IMR-90 (cell line): ENCODE measurements around the gene USP31. TPM values are rescaled to one million over a fixed set of nuclear protein-coding genes. Genes with fewer than 3 reads are reported as not detected.

ENCODE experiments used
- ATAC-seq: fragments of 200-7000 bp; cut with Tn5 transposase; 2 replicates; pipeline ENCODE4 v1.9.1; 2020; ENCODE audit warnings: low read depth, mild to moderate bottlenecking, moderate library complexity
- BruUV-seq: library from RNA; stranded (reverse); fragments of 400-500 nt; replicated peaks from 2 replicates; lab custom pipeline; 2021; lab: Mats Ljungman, UMichigan
- CTCF ChIA-PET: fragments of 300-600 bp; formaldehyde crosslinking; extraction: SDS; loops from one replicate; lab custom pipeline; 2021; ENCODE audit warnings: antibody characterized with exemption; lab: Yijun Ruan, JAX
- POLR2A ChIA-PET: fragments of 300-600 bp; sonication (Branson Sonifier 250); formaldehyde crosslinking; loops from one replicate; lab custom pipeline; 2022; ENCODE audit warnings: antibody characterized with exemption; ENCODE audit not compliant: unreplicated experiment; lab: Charles Lee
- DNase-seq: peaks from one replicate; pipeline ENCODE4 v3.0.0; 2013
- H2AFZ ChIP-seq: replicated peaks from 2 replicates; pipeline ENCODE3; 2013; ENCODE audit warnings: low read length, mild to moderate bottlenecking; ENCODE audit not compliant: poor library complexity
- H2AK5ac ChIP-seq: 2 replicates; pipeline ENCODE4 v1.6.1; 2013; ENCODE audit warnings: low read depth, low read length, inconsistent platforms
- H2AK9ac ChIP-seq: replicated peaks from 2 replicates; pipeline ENCODE3; 2013; ENCODE audit warnings: mild to moderate bottlenecking, low read depth, low read length, moderate library complexity; ENCODE audit not compliant: poor library complexity
- H2BK120ac ChIP-seq: 2 replicates; pipeline ENCODE4 v1.6.1; 2013; ENCODE audit warnings: low read depth, low read length, inconsistent platforms
- H2BK15ac ChIP-seq: 3 replicates; pipeline ENCODE4 v1.6.1; 2013; ENCODE audit warnings: low read depth, low read length, inconsistent platforms
- H2BK20ac ChIP-seq: 2 replicates; pipeline ENCODE4 v1.6.1; 2013; ENCODE audit warnings: low read depth, mild to moderate bottlenecking, inconsistent platforms, low read length, moderate library complexity
- H2BK5ac ChIP-seq: 2 replicates; pipeline ENCODE4 v1.6.1; 2013; ENCODE audit warnings: mild to moderate bottlenecking, low read depth, low read length, inconsistent platforms; ENCODE audit not compliant: poor library complexity, severe bottlenecking
- H3K14ac ChIP-seq: replicated peaks from 2 replicates; pipeline ENCODE4 v1.6.1; 2013; ENCODE audit warnings: low read depth, low read length, inconsistent platforms
- H3K18ac ChIP-seq: 2 replicates; pipeline ENCODE4 v1.6.1; 2013; ENCODE audit warnings: low read depth, low read length, control low read depth
- H3K23ac ChIP-seq: 2 replicates; pipeline ENCODE4 v1.6.1; 2013; ENCODE audit warnings: low read depth, low read length, inconsistent platforms
- H3K27ac ChIP-seq: 2 replicates; pipeline ENCODE4 v1.5.1; 2013; ENCODE audit warnings: mild to moderate bottlenecking, control low read depth, low read length; ENCODE audit not compliant: insufficient read depth
- H3K27me3 ChIP-seq: 2 replicates; pipeline ENCODE4 v1.6.1; 2013; ENCODE audit warnings: low read length; ENCODE audit not compliant: control insufficient read depth, insufficient read depth
- H3K36me3 ChIP-seq: 2 replicates; pipeline ENCODE4 v1.6.1; 2013; ENCODE audit warnings: low read length, mixed read lengths; ENCODE audit not compliant: control insufficient read depth, insufficient read depth
- H3K4ac ChIP-seq: 2 replicates; pipeline ENCODE4 v1.6.1; 2013; ENCODE audit warnings: low read depth, low read length, inconsistent platforms
- H3K4me1 ChIP-seq: 2 replicates; pipeline ENCODE4 v1.6.1; 2013; ENCODE audit warnings: low read length, mixed read lengths; ENCODE audit not compliant: control insufficient read depth, insufficient read depth
- H3K4me2 ChIP-seq: 2 replicates; pipeline ENCODE4 v1.6.1; 2013; ENCODE audit warnings: low read depth, mild to moderate bottlenecking, control low read depth, low read length, moderate library complexity
- H3K4me3 ChIP-seq: 2 replicates; pipeline ENCODE4 v1.5.1; 2013; ENCODE audit warnings: low read depth, mild to moderate bottlenecking, control low read depth, low read length, moderate library complexity; ENCODE audit not compliant: insufficient read depth
- H3K56ac ChIP-seq: 2 replicates; pipeline ENCODE4 v1.6.1; 2013; ENCODE audit warnings: low read length, inconsistent platforms; ENCODE audit not compliant: insufficient read depth; ENCODE audit errors: extremely low read depth
- H3K79me1 ChIP-seq, 2 experiments: 2 replicates each; pipeline ENCODE4 v1.6.1; 2013; ENCODE audit warnings: low read length in 2 of 2, inconsistent platforms in 1 of 2, low read depth in 1 of 2
- H3K9ac ChIP-seq: 2 replicates; pipeline ENCODE4 v1.6.1; 2013; ENCODE audit warnings: low read depth, low read length, control low read depth
- H3K9me1 ChIP-seq: 2 replicates; pipeline ENCODE4 v1.6.1; 2013; ENCODE audit warnings: low read length, inconsistent platforms; ENCODE audit not compliant: insufficient read depth
- H3K9me3 ChIP-seq: 2 replicates; pipeline ENCODE4 v1.6.1; 2013; ENCODE audit warnings: low read length; ENCODE audit not compliant: control insufficient read depth, insufficient read depth
- H4K20me1 ChIP-seq: 2 replicates; pipeline ENCODE4 v1.6.1; 2013; ENCODE audit warnings: low read length, inconsistent platforms; ENCODE audit not compliant: insufficient read depth
- H4K5ac ChIP-seq: 2 replicates; pipeline ENCODE4 v1.6.1; 2013; ENCODE audit warnings: mild to moderate bottlenecking, low read depth, low read length, control low read depth
- H4K8ac ChIP-seq, 2 experiments: 2 replicates each; pipeline ENCODE4 v1.6.1; 2013; ENCODE audit warnings: low read depth in 2 of 2, low read length in 2 of 2, control low read depth in 1 of 2, inconsistent platforms in 1 of 2
- H4K91ac ChIP-seq: 2 replicates; pipeline ENCODE4 v1.6.1; 2013; ENCODE audit warnings: low read depth, low read length, inconsistent platforms; ENCODE audit not compliant: insufficient read depth
- BHLHE40 ChIP-seq: fragments of 150-350 bp; IDR thresholded peaks from 2 replicates; pipeline ENCODE4 v1.6.1; 2016; ENCODE audit warnings: mild to moderate bottlenecking, low read depth, low read length
- CHD1 ChIP-seq: IDR thresholded peaks from 2 replicates; pipeline ENCODE4 v1.6.1; 2012; ENCODE audit warnings: low read depth, low read length, improper control_type of control experiment
- FOS ChIP-seq: fragments of 150-350 bp; IDR thresholded peaks from 2 replicates; pipeline ENCODE4 v1.6.1; 2016; ENCODE audit warnings: low read depth, low read length
- MAFK ChIP-seq: IDR thresholded peaks from 2 replicates; pipeline ENCODE4 v1.6.1; 2012; ENCODE audit warnings: low read depth, low read length, improper control_type of control experiment
- MAZ ChIP-seq: IDR thresholded peaks from 2 replicates; pipeline ENCODE4 v1.6.1; 2012; ENCODE audit warnings: low read depth, mild to moderate bottlenecking, low read length, improper control_type of control experiment, moderate library complexity, borderline replicate concordance
- NFE2L2 ChIP-seq: fragments of 150-350 bp; IDR thresholded peaks from 2 replicates; pipeline ENCODE4 v1.6.1; 2016; ENCODE audit warnings: low read depth, mild to moderate bottlenecking, low read length
- RCOR1 ChIP-seq: IDR thresholded peaks from 2 replicates; pipeline ENCODE4 v1.6.1; 2012; ENCODE audit warnings: mild to moderate bottlenecking, low read length, improper control_type of control experiment; ENCODE audit not compliant: insufficient replicate concordance
- RFX5 ChIP-seq: IDR thresholded peaks from 2 replicates; pipeline ENCODE4 v1.8.0; 2012; ENCODE audit warnings: low read depth, mild to moderate bottlenecking, low read length, moderate library complexity
- SMC3 ChIP-seq: fragments of 150-350 bp; IDR thresholded peaks from 2 replicates; pipeline ENCODE4 v1.6.1; 2016; ENCODE audit warnings: low read depth, mild to moderate bottlenecking, antibody characterized with exemption, low read length, moderate library complexity
- USF2 ChIP-seq: fragments of 150-350 bp; IDR thresholded peaks from 2 replicates; pipeline ENCODE4 v1.6.1; 2017; ENCODE audit warnings: mild to moderate bottlenecking, antibody characterized with exemption, low read length, low read depth
- WGBS, 2 experiments: methylation state at CpG; one replicate each; pipeline versions ENCODE4 v1.1.5 to v1.1.7; 2013; ENCODE audit warnings: missing lambda C conversion rate in 2 of 2; ENCODE audit not compliant: insufficient read length in 1 of 2; ENCODE audit errors: extremely low coverage in 2 of 2; 5-methylcytosine and 5-hydroxymethylcytosine counted together
- dilution Hi-C: fragments of 300-500 bp; cut with HindIII; formaldehyde crosslinking; loops from one replicate; pipeline ENCODE4 v1.14.3; 2018; ENCODE audit warnings: low sequenced_read_pairs; ENCODE audit not compliant: unreplicated experiment
- in situ Hi-C: fragments of 300-500 bp; cut with MboI; formaldehyde crosslinking; loops from 3 replicates; pipeline ENCODE4 v1.14.3; 2019; ENCODE audit warnings: low sequenced_read_pairs, inconsistent platforms, mixed read lengths
- intact Hi-C: fragments of 100-400 bp; cut with micrococcal nuclease; formaldehyde crosslinking; loops from 2 replicates; pipeline ENCODE4 v1.10.0; 2022
- polyA plus RNA-seq, 3 experiments: library from polyadenylated mRNA; depleted of rRNA; stranded (reverse); fragments of >200 nt; gene quantifications; 2 replicates each; pipeline ENCODE4 v1.2.3, GENCODE V29; 2012; ENCODE audit warnings: low replicate concordance in 1 of 3
- total RNA-seq: library from RNA; depleted of rRNA; stranded (reverse); fragments of >200 nt; gene quantifications from 2 replicates; pipeline ENCODE4 v1.2.3, GENCODE V29; 2012
- TF ChIP-seq, protein P1 (sequence below): conservative IDR thresholded peaks from 2 replicates; pipeline ENCODE4 v1.5.1; 2012; ENCODE audit warnings: mild to moderate bottlenecking, low read depth, low read length, improper control_type of control experiment

The USP31 gene
- total and polyA plus RNA-seq, 2 of the 4 experiments (the other 2 are of a cell fraction): 2.9 to 3.4 TPM

DNA sequence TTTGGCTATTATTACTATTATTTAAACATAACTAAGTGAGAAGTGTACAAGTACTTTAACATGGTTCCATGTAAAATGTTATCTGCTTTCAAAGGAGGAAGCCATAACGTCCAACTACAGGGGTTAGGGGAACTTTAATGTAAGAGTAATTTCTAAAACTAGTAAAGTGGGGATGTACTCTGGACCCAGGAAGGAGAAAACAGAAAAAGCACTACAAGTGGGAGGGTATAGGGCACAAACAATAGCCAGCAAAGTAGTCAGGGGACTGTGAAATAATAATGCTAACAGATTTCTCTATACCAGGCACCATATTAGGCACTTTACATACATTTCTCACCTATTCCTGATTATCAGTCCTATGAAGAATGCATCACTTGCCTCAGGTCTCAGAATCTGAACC, 19.6 kb downstream of the USP31 start:
- BruUV-seq: no TSS peak
- Histone ChIP-seq H4K91ac (no peak overlapping the region), H4K8ac (no peak overlapping the region), H2BK120ac (no peak overlapping the region), H3K9ac (no peak overlapping the region), H3K18ac (no peak overlapping the region), H3K27me3 (no peaks in the 10 kb centered on the region), H3K56ac (no peak overlapping the region), H2AFZ (no peak overlapping the region), H3K79me1 (peaks cover 27 to 46% of the 10 kb centered on the region in 2 experiments; a peak in 3 of 4 replicates), H2BK5ac (no peak overlapping the region), H3K4me1 (peaks cover 13% of the 10 kb centered on the region), H4K5ac (no peak overlapping the region), H2BK20ac (no peak overlapping the region), H3K23ac (no peak overlapping the region), H3K36me3 (no peaks in the 10 kb centered on the region), H2AK9ac (no peak overlapping the region), H2AK5ac (no peak overlapping the region), H3K27ac (no peak overlapping the region), H3K4me3 (no peak overlapping the region), H3K4me2 (no peak overlapping the region), H4K20me1 (peaks cover 58% of the 10 kb centered on the region), H3K14ac (no peak overlapping the region), H3K9me3 (no peaks in the 10 kb centered on the region), H3K4ac (no peak overlapping the region), H2BK15ac (no peak overlapping the region), H3K9me1 (peaks cover 6% of the 10 kb centered on the region)
- CTCF ChIA-PET: no interaction called here
- dilution Hi-C loops (no loop called here), in situ Hi-C loops (no loop called here), intact Hi-C loops (no loop called here)
- POLR2A ChIA-PET: no interaction called here
- ATAC-seq: no peak
- no peak for TF ChIP-seq MAFK
- TF ChIP-seq RCOR1: no peak
- no peak for TF ChIP-seq USF2
- no peak for TF ChIP-seq BHLHE40
- no peak for TF ChIP-seq NFE2L2
- no peak for TF ChIP-seq MAZ
- TF ChIP-seq FOS: no peak
- no peak for TF ChIP-seq CHD1
- TF ChIP-seq RFX5: no peak
- TF ChIP-seq, protein P1, sequence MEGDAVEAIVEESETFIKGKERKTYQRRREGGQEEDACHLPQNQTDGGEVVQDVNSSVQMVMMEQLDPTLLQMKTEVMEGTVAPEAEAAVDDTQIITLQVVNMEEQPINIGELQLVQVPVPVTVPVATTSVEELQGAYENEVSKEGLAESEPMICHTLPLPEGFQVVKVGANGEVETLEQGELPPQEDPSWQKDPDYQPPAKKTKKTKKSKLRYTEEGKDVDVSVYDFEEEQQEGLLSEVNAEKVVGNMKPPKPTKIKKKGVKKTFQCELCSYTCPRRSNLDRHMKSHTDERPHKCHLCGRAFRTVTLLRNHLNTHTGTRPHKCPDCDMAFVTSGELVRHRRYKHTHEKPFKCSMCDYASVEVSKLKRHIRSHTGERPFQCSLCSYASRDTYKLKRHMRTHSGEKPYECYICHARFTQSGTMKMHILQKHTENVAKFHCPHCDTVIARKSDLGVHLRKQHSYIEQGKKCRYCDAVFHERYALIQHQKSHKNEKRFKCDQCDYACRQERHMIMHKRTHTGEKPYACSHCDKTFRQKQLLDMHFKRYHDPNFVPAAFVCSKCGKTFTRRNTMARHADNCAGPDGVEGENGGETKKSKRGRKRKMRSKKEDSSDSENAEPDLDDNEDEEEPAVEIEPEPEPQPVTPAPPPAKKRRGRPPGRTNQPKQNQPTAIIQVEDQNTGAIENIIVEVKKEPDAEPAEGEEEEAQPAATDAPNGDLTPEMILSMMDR: no peak
- no peak for TF ChIP-seq SMC3
- no CpG with 5 or more reads among the region's 1 CpG for WGBS, 2 experiments
- no peak for DNase-seq
